ENCODE results near the gene SORBS1.

Gene SORBS1

DNA sequence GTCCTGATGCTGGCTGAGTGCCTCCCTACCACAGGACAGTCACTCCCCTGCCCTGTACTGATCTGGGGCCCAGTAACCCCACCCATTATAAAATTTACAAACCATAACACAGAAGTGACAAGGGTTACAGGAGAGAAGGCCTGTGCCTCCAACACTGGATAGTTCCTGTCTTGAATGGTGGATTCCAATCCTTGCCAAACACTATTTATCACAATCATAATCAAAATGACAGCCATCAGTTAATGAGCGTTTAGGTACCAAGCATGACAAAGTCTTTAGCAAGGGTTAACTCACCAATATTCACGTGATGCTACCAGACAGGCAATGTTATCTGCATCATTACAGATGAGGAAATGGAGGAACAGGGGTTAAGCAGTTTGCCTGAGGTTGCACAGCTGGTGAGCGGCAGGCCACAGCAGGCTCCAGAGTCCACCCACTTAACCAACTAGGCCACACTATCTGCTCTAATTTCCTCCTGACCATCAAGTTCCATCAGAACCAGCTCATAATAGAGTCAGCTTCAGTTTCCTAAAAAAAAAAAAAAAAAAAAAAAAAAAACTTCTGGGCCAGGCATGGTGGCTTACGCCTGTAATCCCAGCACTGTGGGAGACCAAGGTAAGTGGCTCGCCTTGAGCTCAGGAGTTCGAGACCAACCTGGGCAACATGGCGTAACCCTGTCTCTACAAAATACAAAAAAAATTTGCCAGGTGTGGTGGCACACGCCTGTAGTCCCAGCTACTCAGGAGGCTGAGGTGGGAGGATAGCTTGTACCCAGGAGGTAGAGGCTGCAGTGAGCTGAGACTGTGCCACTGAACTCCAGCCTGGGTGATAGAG is 284.6 kb downstream of the SORBS1 start:
- peak; percentile 31 to 52 for DNase-seq
- no peak for TF ChIP-seq POLR2A (IDR thresholded peaks at IDR 0.05; ENCODE audit: low read length)
- no peak for TF ChIP-seq GATA1 (IDR thresholded peaks at IDR 0.05; ENCODE audit: low read depth, low read length)

DNA sequence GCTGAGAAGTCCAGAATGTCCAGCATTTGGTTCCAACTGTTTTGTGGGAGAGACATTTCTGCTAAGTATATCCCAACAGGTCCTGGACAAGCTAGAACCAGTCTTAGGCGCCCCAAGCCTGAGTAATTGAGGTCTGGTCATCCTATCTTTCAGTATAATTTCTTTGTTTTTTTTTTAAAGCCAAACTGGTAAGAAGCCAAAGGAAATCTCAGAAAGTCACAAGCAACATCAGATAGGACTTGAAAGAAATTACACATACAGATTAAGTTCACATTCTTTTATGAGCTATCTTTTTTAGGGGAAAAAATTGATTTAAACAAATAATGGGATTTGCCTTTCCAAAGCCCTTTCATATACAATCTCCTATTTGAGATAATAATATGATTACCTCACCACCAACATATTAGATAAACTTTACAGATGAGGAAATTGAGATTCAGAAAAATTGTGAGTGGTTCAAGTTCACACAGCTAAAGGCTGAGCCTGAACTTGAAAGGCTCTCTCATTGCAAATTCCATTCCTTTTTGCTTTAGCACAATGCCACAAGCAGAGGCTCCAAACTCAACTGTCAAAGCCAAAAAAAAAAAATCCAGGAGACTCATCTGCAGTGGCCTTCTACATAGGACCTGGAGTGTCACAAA is 285.3 kb downstream of the SORBS1 start:
- DNase-seq: no peak
- no peak for TF ChIP-seq POLR2A (IDR thresholded peaks at IDR 0.05; ENCODE audit: low read length)
- TF ChIP-seq GATA1 (IDR thresholded peaks at IDR 0.05; ENCODE audit: low read depth, low read length): no peak

DNA sequence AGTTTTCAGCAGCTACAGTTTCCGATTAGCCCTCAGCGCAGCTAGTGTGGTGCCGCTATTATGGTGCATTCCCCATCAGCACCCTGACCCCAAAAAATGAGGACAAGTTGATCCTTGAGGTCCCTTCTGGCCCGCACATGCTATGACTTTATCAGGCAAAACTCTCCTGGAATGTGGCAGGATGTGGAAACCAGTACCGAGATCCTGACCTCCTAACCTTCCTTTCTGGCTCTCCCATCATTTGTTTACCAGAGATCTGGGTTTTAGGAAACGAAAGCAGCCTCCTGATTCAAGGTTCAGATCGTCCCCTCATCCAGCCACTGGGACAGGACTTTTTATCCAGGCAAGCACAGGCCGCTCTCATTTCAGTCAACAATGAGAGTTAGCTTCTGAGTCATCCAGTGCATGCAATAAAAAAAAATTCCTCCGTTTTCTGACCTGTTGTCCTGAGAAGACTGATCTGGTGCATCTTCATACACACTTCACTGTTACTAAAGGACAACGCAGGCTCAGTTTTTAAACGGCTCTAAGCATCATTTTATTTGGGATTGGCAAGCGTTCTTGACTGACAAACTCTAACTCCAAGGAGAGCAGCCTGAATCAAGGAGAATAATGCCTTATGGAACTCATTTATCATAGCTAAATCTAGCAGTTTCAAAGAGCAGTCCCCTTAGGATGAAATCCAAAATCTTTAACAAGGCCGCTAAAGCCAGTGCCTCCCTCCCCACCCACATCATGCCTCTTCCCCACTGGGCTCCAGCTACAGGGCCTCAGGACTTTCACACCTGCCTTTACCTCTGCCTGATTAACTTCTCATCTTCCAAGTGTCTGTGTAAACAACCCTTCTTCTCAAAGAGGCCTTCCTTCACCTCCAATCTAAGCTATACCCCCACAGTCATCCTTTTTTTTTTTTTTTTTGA is 287.5 kb downstream of the SORBS1 start:
- no peak for DNase-seq
- TF ChIP-seq POLR2A (IDR thresholded peaks at IDR 0.05; ENCODE audit: low read length) (no peak), GATA1 (IDR thresholded peaks at IDR 0.05; ENCODE audit: low read depth, low read length) (no peak)

DNA sequence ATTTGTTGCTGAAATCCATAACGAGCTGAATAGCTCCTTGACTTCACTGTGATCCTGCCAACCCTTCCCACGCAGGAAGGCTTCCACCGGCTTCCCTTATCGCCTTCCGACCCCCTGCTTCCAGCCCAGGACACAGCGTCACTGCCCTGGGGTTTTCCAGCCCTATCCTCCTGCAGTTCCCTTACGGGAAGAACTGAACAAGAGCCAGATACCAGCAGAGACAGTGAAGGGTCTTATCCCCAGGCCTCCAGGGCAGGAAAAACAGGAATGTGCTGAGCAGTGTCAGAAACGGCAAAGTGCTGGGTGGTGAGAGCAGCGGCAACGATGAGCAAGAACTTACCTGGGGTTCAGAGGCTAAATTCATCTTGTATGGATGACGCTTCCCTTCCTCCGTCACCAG is 292.7 kb downstream of the SORBS1 start:
- DNase-seq: no peak

DNA sequence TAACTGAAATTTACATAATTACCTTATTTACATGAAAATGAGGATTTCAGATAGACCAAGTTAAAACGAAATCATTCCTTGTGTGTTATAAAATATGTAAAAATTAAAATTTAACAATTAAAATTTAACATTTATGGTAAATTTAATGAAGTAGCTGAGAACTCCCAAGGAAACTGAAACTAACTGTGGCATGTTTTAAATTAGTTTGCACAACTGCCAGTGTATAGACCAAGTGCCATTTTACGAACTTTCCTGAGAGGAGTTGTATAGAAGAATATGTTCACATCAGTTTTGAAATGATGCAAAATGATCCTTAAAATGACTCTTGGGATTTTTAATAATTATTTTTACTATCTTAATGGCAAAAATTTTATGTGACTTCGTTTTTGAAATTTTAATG is 293.9 kb downstream of the SORBS1 start:
- DNase-seq: no peak
- TF ChIP-seq POLR2A (IDR thresholded peaks at IDR 0.05; ENCODE audit: low read length): no peak
- no peak for TF ChIP-seq GATA1 (IDR thresholded peaks at IDR 0.05; ENCODE audit: low read depth, low read length)

More for the DNA sequence above, 292.7 kb downstream of the SORBS1 start:
- TF ChIP-seq GATA1 (IDR thresholded peaks at IDR 0.05; ENCODE audit: low read depth, low read length) (no peak), POLR2A (IDR thresholded peaks at IDR 0.05; ENCODE audit: low read length) (no peak)

DNA sequence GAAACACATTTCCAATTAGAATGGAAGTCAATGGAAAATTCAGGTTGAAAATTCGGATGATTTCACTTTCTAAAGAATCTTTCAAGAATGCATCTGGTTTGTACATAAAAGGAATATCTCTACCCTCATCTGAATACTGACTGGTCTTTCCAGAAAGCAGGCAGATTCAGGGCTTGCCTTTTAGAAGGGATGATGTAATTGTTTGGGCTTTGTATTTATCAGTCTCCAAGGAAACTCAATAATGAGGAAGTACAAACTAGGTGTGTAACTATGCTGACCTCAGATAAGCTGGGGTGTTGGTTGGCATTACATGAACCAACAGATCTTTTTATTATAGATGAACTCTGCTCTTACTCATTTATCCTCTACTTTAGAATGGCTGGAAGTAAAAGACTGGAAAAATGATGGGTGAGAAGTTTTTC is 294.5 kb downstream of the SORBS1 start:
- TF ChIP-seq POLR2A (IDR thresholded peaks at IDR 0.05; ENCODE audit: low read length) (no peak), GATA1 (IDR thresholded peaks at IDR 0.05; ENCODE audit: low read depth, low read length) (no peak)
- peak; percentile 65 to 81 for DNase-seq

DNA sequence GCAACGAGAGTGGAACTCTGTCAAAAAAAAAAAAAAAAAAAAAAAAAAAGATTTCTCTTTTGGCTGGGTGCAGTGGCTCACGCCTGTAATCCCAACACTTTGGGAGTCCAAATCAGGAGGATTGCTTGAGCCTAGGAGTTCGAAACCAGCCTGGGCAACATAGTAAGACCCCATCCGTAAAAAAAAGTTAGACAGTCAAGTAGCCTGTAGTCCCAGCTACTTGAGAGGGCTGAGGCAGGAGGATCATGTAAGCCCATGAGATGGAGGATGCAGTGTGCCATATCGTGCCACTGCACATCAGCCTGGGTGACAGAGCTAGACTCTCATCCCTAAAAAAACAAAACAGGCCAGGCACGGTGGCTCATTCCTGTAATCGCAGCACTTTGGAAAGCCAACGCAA is 295.6 kb downstream of the SORBS1 start:
- no peak for TF ChIP-seq GATA1 (IDR thresholded peaks at IDR 0.05; ENCODE audit: low read depth, low read length)
- TF ChIP-seq POLR2A (IDR thresholded peaks at IDR 0.05; ENCODE audit: low read length): no peak
- no peak for DNase-seq

DNA sequence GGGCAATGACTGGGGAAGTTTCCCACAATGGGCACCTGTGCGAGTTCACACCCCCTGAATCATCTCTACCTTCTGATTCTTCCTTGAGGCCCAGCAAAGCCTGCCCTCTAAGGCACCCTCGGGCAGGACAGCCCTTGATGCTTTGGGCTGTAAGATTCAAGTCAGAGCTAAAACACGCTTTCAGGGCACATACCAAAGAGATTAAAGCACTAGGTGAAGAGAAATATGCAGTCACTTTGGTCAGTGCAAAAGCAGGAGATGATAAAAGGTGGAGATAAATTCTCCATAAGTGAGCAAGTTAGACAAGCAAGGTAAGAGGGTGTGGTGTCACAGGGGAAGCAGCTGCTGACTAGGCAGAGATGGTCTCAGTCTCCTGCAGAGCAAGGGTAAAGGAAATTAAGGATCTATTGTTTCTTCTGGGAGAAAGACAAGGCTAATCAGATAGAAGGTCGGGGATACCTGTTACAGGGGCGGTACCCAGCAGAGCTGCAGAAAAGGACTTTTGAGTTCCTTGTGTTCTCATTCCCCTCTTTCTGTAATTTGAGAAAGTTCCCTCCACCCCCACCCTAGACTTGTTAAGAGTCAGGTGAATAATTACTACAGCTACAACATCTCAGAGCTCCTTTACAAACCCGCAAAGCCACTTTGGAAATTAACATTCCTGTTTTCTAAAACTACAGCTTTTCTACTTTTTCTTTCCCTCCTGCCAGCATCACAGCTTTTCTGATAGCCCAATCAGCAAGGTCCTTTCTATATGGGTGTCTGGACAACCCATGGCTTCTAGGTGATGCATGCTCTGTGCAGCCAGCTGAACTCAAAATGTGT is 296.7 kb downstream of the SORBS1 start:
- no peak for DNase-seq
- TF ChIP-seq GATA1 (IDR thresholded peaks at IDR 0.05; ENCODE audit: low read depth, low read length) (no peak), POLR2A (IDR thresholded peaks at IDR 0.05; ENCODE audit: low read length) (no peak)

DNA sequence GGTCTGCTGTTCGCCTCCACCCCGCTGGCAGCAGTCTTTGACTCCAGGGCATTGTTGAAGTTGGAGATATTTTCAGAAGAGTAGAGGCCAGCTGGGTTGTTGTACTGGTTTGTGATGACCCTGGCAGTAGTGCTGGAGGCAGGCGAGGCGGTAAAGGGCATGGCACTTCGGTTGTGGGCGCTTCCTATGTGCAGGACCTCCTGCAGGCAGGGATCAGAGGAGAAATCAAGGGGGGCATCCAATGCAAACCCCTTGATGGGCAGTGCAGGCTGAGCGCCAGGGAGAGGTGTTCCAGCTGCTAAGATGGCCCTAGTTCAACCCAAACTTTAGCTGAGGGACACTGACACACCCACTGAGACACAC is 297.3 kb downstream of the SORBS1 start:
- TF ChIP-seq GATA1 (IDR thresholded peaks at IDR 0.05; ENCODE audit: low read depth, low read length) (no peak), POLR2A (IDR thresholded peaks at IDR 0.05; ENCODE audit: low read length) (no peak)
- DNase-seq: no peak

DNA sequence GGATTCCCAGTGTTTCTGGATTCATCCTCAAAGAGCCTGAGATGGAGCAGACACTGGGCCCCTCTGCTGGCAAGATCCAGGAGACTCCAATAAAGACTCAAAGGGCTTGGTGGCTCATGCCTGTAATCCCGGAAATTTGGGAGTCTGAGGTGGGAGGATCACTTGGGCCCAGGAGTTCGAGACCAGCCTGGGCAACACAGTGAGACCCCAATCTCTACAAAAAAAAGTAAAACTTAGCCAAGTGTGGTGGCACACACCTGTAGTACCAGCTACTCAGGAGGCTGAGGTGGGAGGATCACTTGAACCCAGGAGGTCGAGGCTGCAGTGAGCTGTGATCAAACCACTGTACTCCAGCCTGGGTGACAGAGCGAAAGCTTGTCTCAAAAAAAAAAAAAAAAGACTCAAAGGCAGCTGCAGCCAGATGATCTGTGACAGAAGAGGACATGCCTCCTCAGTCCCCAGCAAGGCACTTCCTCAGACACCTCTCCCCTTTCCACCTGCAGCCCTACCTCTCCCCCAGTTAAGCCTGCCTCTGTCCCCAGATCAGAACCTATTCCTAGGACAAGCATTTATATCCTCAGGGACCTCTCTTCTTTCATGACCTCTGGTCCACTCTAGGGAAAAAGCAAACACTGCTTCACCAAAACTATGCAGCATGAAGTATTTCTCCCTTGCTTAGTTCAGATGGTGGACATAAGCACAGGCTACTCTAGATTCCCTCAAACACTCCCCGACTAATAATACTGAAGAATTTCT is 298.2 kb downstream of the SORBS1 start:
- no peak for TF ChIP-seq POLR2A (IDR thresholded peaks at IDR 0.05; ENCODE audit: low read length)
- TF ChIP-seq GATA1 (IDR thresholded peaks at IDR 0.05; ENCODE audit: low read depth, low read length): no peak

DNA sequence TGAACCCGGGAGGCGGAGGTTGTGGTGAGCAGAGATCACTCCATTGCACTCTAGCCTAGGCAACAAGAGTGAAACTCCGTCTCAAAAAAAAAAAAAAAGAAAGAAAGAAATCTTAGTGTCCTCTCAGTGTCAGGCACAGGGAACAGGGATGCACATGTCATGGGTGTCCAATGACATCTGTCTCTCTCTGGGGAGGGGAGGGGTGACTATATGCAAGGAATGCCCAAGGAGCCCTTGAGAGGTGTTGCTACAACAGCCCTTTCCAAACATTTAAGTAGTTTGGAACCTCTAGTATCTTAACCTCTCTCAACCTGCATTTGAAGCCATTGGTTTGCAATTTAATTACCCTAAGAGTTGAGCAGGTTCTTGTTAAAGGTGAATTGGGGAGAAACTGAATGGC is 299.2 kb downstream of the SORBS1 start:
- no peak for DNase-seq
- TF ChIP-seq POLR2A (IDR thresholded peaks at IDR 0.05; ENCODE audit: low read length) (no peak), GATA1 (IDR thresholded peaks at IDR 0.05; ENCODE audit: low read depth, low read length) (no peak)

More for the DNA sequence above, 298.2 kb downstream of the SORBS1 start:
- no peak for DNase-seq
